Neuron (in vitro differentiated cells): ENCODE results near the gene CDX4.
"Not testable (repeated sequence)": the region's sequence is repeated elsewhere in the genome, so short reads cannot be mapped to it uniquely, and the experiment has no call there.

Experiments
- H2AFZ ChIP-seq: one replicate; pipeline ENCODE4 v1.6.1; 2013; ENCODE audit warnings: low read depth, mild to moderate bottlenecking, inconsistent platforms, low read length, moderate library complexity
- H3K27me3 ChIP-seq: one replicate; pipeline ENCODE4 v1.6.1; 2013; ENCODE audit warnings: low read length; ENCODE audit not compliant: insufficient read depth
- H3K36me3 ChIP-seq: one replicate; pipeline ENCODE4 v1.6.1; 2013; ENCODE audit warnings: low read length; ENCODE audit not compliant: insufficient read depth
- H3K4me1 ChIP-seq: one replicate; pipeline ENCODE4 v1.6.1; 2013; ENCODE audit warnings: low read length; ENCODE audit not compliant: insufficient read depth
- H3K4me3 ChIP-seq: 2 replicates; pipeline ENCODE4 v1.5.1; 2013; ENCODE audit warnings: mild to moderate bottlenecking, low read length, moderate library complexity
- H3K9me3 ChIP-seq: one replicate; pipeline ENCODE4 v1.6.1; 2013; ENCODE audit warnings: low read length

The CDX4 gene

GRCh38 chrX:73492178-73492577 lies 45.3 kb downstream of the CDX4 start:
- H3K36me3 ChIP-seq, H2AFZ ChIP-seq, H3K4me3 ChIP-seq, H3K9me3 ChIP-seq, H3K27me3 ChIP-seq, H3K4me1 ChIP-seq: not testable (repeated sequence)
